IMR-90 (cell line): ENCODE data around the gene SLC2A2. TPM values are rescaled to one million over a fixed set of nuclear protein-coding genes. Genes with fewer than 3 reads are reported as not detected.

Experiments
- ATAC-seq: fragments of 200-7000 bp; cut with Tn5 transposase; 2 replicates; pipeline ENCODE4 v1.9.1; 2020; ENCODE audit warnings: low read depth, mild to moderate bottlenecking, moderate library complexity
- BruUV-seq: library from RNA; stranded (reverse); fragments of 400-500 nt; replicated peaks from 2 replicates; lab custom pipeline; 2021; lab: Mats Ljungman, UMichigan
- CTCF ChIA-PET: fragments of 300-600 bp; formaldehyde crosslinking; extraction: SDS; loops from one replicate; lab custom pipeline; 2021; ENCODE audit warnings: antibody characterized with exemption; lab: Yijun Ruan, JAX
- POLR2A ChIA-PET: fragments of 300-600 bp; sonication (Branson Sonifier 250); formaldehyde crosslinking; loops from one replicate; lab custom pipeline; 2022; ENCODE audit warnings: antibody characterized with exemption; ENCODE audit not compliant: unreplicated experiment; lab: Charles Lee
- DNase-seq: peaks from one replicate; pipeline ENCODE4 v3.0.0; 2013
- H2AFZ ChIP-seq: replicated peaks from 2 replicates; pipeline ENCODE3; 2013; ENCODE audit warnings: low read length, mild to moderate bottlenecking; ENCODE audit not compliant: poor library complexity
- H2AK5ac ChIP-seq: 2 replicates; pipeline ENCODE4 v1.6.1; 2013; ENCODE audit warnings: low read depth, low read length, inconsistent platforms
- H2AK9ac ChIP-seq: replicated peaks from 2 replicates; pipeline ENCODE3; 2013; ENCODE audit warnings: mild to moderate bottlenecking, low read depth, low read length, moderate library complexity; ENCODE audit not compliant: poor library complexity
- H2BK120ac ChIP-seq: 2 replicates; pipeline ENCODE4 v1.6.1; 2013; ENCODE audit warnings: low read depth, low read length, inconsistent platforms
- H2BK15ac ChIP-seq: 3 replicates; pipeline ENCODE4 v1.6.1; 2013; ENCODE audit warnings: low read depth, low read length, inconsistent platforms
- H2BK20ac ChIP-seq: 2 replicates; pipeline ENCODE4 v1.6.1; 2013; ENCODE audit warnings: low read depth, mild to moderate bottlenecking, inconsistent platforms, low read length, moderate library complexity
- H2BK5ac ChIP-seq: 2 replicates; pipeline ENCODE4 v1.6.1; 2013; ENCODE audit warnings: mild to moderate bottlenecking, low read depth, low read length, inconsistent platforms; ENCODE audit not compliant: poor library complexity, severe bottlenecking
- H3K14ac ChIP-seq: replicated peaks from 2 replicates; pipeline ENCODE4 v1.6.1; 2013; ENCODE audit warnings: low read depth, low read length, inconsistent platforms
- H3K18ac ChIP-seq: 2 replicates; pipeline ENCODE4 v1.6.1; 2013; ENCODE audit warnings: low read depth, low read length, control low read depth
- H3K23ac ChIP-seq: 2 replicates; pipeline ENCODE4 v1.6.1; 2013; ENCODE audit warnings: low read depth, low read length, inconsistent platforms
- H3K27ac ChIP-seq: 2 replicates; pipeline ENCODE4 v1.5.1; 2013; ENCODE audit warnings: mild to moderate bottlenecking, control low read depth, low read length; ENCODE audit not compliant: insufficient read depth
- H3K27me3 ChIP-seq: 2 replicates; pipeline ENCODE4 v1.6.1; 2013; ENCODE audit warnings: low read length; ENCODE audit not compliant: control insufficient read depth, insufficient read depth
- H3K36me3 ChIP-seq: 2 replicates; pipeline ENCODE4 v1.6.1; 2013; ENCODE audit warnings: low read length, mixed read lengths; ENCODE audit not compliant: control insufficient read depth, insufficient read depth
- H3K4ac ChIP-seq: 2 replicates; pipeline ENCODE4 v1.6.1; 2013; ENCODE audit warnings: low read depth, low read length, inconsistent platforms
- H3K4me1 ChIP-seq: 2 replicates; pipeline ENCODE4 v1.6.1; 2013; ENCODE audit warnings: low read length, mixed read lengths; ENCODE audit not compliant: control insufficient read depth, insufficient read depth
- H3K4me2 ChIP-seq: 2 replicates; pipeline ENCODE4 v1.6.1; 2013; ENCODE audit warnings: low read depth, mild to moderate bottlenecking, control low read depth, low read length, moderate library complexity
- H3K4me3 ChIP-seq: 2 replicates; pipeline ENCODE4 v1.5.1; 2013; ENCODE audit warnings: low read depth, mild to moderate bottlenecking, control low read depth, low read length, moderate library complexity; ENCODE audit not compliant: insufficient read depth
- H3K56ac ChIP-seq: 2 replicates; pipeline ENCODE4 v1.6.1; 2013; ENCODE audit warnings: low read length, inconsistent platforms; ENCODE audit not compliant: insufficient read depth; ENCODE audit errors: extremely low read depth
- H3K79me1 ChIP-seq, 2 experiments: 2 replicates each; pipeline ENCODE4 v1.6.1; 2013; ENCODE audit warnings: low read length in 2 of 2, inconsistent platforms in 1 of 2, low read depth in 1 of 2
- H3K9ac ChIP-seq: 2 replicates; pipeline ENCODE4 v1.6.1; 2013; ENCODE audit warnings: low read depth, low read length, control low read depth
- H3K9me1 ChIP-seq: 2 replicates; pipeline ENCODE4 v1.6.1; 2013; ENCODE audit warnings: low read length, inconsistent platforms; ENCODE audit not compliant: insufficient read depth
- H3K9me3 ChIP-seq: 2 replicates; pipeline ENCODE4 v1.6.1; 2013; ENCODE audit warnings: low read length; ENCODE audit not compliant: control insufficient read depth, insufficient read depth
- H4K20me1 ChIP-seq: 2 replicates; pipeline ENCODE4 v1.6.1; 2013; ENCODE audit warnings: low read length, inconsistent platforms; ENCODE audit not compliant: insufficient read depth
- H4K5ac ChIP-seq: 2 replicates; pipeline ENCODE4 v1.6.1; 2013; ENCODE audit warnings: mild to moderate bottlenecking, low read depth, low read length, control low read depth
- H4K8ac ChIP-seq, 2 experiments: 2 replicates each; pipeline ENCODE4 v1.6.1; 2013; ENCODE audit warnings: low read depth in 2 of 2, low read length in 2 of 2, control low read depth in 1 of 2, inconsistent platforms in 1 of 2
- H4K91ac ChIP-seq: 2 replicates; pipeline ENCODE4 v1.6.1; 2013; ENCODE audit warnings: low read depth, low read length, inconsistent platforms; ENCODE audit not compliant: insufficient read depth
- BHLHE40 ChIP-seq: fragments of 150-350 bp; IDR thresholded peaks from 2 replicates; pipeline ENCODE4 v1.6.1; 2016; ENCODE audit warnings: mild to moderate bottlenecking, low read depth, low read length
- CEBPB ChIP-seq: IDR thresholded peaks from 2 replicates; pipeline ENCODE4 v1.6.1; 2012; ENCODE audit warnings: low read depth, low read length, improper control_type of control experiment
- CTCF ChIP-seq: conservative IDR thresholded peaks from 2 replicates; pipeline ENCODE4 v1.5.1; 2012; ENCODE audit warnings: mild to moderate bottlenecking, low read depth, low read length, improper control_type of control experiment
- ELK1 ChIP-seq: fragments of 150-350 bp; IDR thresholded peaks from 2 replicates; pipeline ENCODE4 v1.6.1; 2016; ENCODE audit warnings: low read depth, mild to moderate bottlenecking, low read length, moderate library complexity, borderline replicate concordance
- FOS ChIP-seq: fragments of 150-350 bp; IDR thresholded peaks from 2 replicates; pipeline ENCODE4 v1.6.1; 2016; ENCODE audit warnings: low read depth, low read length
- POLR2A ChIP-seq: IDR thresholded peaks from 2 replicates; pipeline ENCODE4 v1.6.1; 2012; ENCODE audit warnings: mild to moderate bottlenecking, low read depth, low read length
- RAD21 ChIP-seq: IDR thresholded peaks from 2 replicates; pipeline ENCODE4 v1.6.1; 2012; ENCODE audit warnings: low read length, improper control_type of control experiment
- SMC3 ChIP-seq: fragments of 150-350 bp; IDR thresholded peaks from 2 replicates; pipeline ENCODE4 v1.6.1; 2016; ENCODE audit warnings: low read depth, mild to moderate bottlenecking, antibody characterized with exemption, low read length, moderate library complexity
- USF2 ChIP-seq: fragments of 150-350 bp; IDR thresholded peaks from 2 replicates; pipeline ENCODE4 v1.6.1; 2017; ENCODE audit warnings: mild to moderate bottlenecking, antibody characterized with exemption, low read length, low read depth
- WGBS, 2 experiments: methylation state at CpG; one replicate each; pipeline versions ENCODE4 v1.1.5 to v1.1.7; 2013; ENCODE audit warnings: missing lambda C conversion rate in 2 of 2; ENCODE audit not compliant: insufficient read length in 1 of 2; ENCODE audit errors: extremely low coverage in 2 of 2; 5-methylcytosine and 5-hydroxymethylcytosine counted together
- dilution Hi-C: fragments of 300-500 bp; cut with HindIII; formaldehyde crosslinking; loops from one replicate; pipeline ENCODE4 v1.14.3; 2018; ENCODE audit warnings: low sequenced_read_pairs; ENCODE audit not compliant: unreplicated experiment
- in situ Hi-C: fragments of 300-500 bp; cut with MboI; formaldehyde crosslinking; loops from 3 replicates; pipeline ENCODE4 v1.14.3; 2019; ENCODE audit warnings: low sequenced_read_pairs, inconsistent platforms, mixed read lengths
- intact Hi-C: fragments of 100-400 bp; cut with micrococcal nuclease; formaldehyde crosslinking; loops from 2 replicates; pipeline ENCODE4 v1.10.0; 2022
- polyA plus RNA-seq, 3 experiments: library from polyadenylated mRNA; depleted of rRNA; stranded (reverse); fragments of >200 nt; gene quantifications; 2 replicates each; pipeline ENCODE4 v1.2.3, GENCODE V29; 2012; ENCODE audit warnings: low replicate concordance in 1 of 3
- total RNA-seq: library from RNA; depleted of rRNA; stranded (reverse); fragments of >200 nt; gene quantifications from 2 replicates; pipeline ENCODE4 v1.2.3, GENCODE V29; 2012

SLC2A2 gene
- total and polyA plus RNA-seq, 2 of the 4 experiments (the other 2 are of a cell fraction), result not detected

GRCh38 chr3:171049861-171050444 is 23.4 kb upstream of the SLC2A2 start:
- no peak overlapping the region for H2BK15ac ChIP-seq
- no peak overlapping the region for H3K18ac ChIP-seq
- H4K20me1 ChIP-seq, result no peaks in the 10 kb centered on the region
- no peak overlapping the region for H3K4me3 ChIP-seq
- no peak overlapping the region for H3K9ac ChIP-seq
- no peak overlapping the region for H3K27ac ChIP-seq
- H3K14ac ChIP-seq, result no peak overlapping the region
- WGBS, 2 experiments, result 13% methylated on average over 1 of the region's 6 CpGs; no CpG with 5 or more reads in 1 of the 2 experiments
- no peak overlapping the region for H3K56ac ChIP-seq
- no peaks in the 10 kb centered on the region for H3K36me3 ChIP-seq
- dilution Hi-C loops, result no loop called here
- no peak overlapping the region for H2AFZ ChIP-seq
- H4K91ac ChIP-seq, result no peak overlapping the region
- no peaks in the 10 kb centered on the region for H3K79me1 ChIP-seq
- POLR2A ChIA-PET, result no interaction called here
- no peaks in the 10 kb centered on the region for H3K27me3 ChIP-seq
- peak overlapping the region; percentile 20; the same call in 1 of the 2 replicates for H2BK20ac ChIP-seq
- no TSS peak for BruUV-seq
- intact Hi-C loops, result loop anchor here (1.0 to 5.0 kb wide), 5 partner anchors 87 to 516 kb away; partner anchors contain the start of gene TNIK
- H2BK5ac ChIP-seq, result no peak overlapping the region
- DNase-seq (peak; percentile 61), ATAC-seq (peak; percentile 91)
- H2AK9ac ChIP-seq, result no peak overlapping the region
- H3K4me2 ChIP-seq, result no peak overlapping the region
- no peaks in the 10 kb centered on the region for H3K9me3 ChIP-seq
- no peak overlapping the region for H4K5ac ChIP-seq
- no peak overlapping the region for H3K23ac ChIP-seq
- no peaks in the 10 kb centered on the region for H3K9me1 ChIP-seq
- no peak overlapping the region for H3K4ac ChIP-seq
- no peak overlapping the region for H2AK5ac ChIP-seq
- TF ChIP-seq CTCF (peak; percentile 76), FOS (no peak), SMC3 (peak; percentile 82), ELK1 (no peak), CEBPB (peak; percentile 40; the same call in 1 of the 2 replicates), USF2 (no peak; the same call in 1 of the 2 replicates), RAD21 (peak; percentile 84), POLR2A (no peak), BHLHE40 (no peak)
- in situ Hi-C loops, result loop anchor here (5.0 to 10.0 kb wide), 2 partner anchors 88 to 515 kb away; no protein-coding TSS in a partner anchor
- H4K8ac ChIP-seq, result peak overlapping the region in 1 of 2 experiments; percentile 33; a peak in 1 of 4 replicates
- CTCF ChIA-PET, result interaction anchor here (0.5 to 2.1 kb wide), 8 partner anchors 12 to 524 kb away, joined by 3 to 8 read pairs (median 3); no protein-coding TSS in a partner anchor
- H3K4me1 ChIP-seq, result peaks cover 4% of the 10 kb centered on the region; the same call in 1 of the 2 replicates
- H2BK120ac ChIP-seq, result peak overlapping the region; percentile 28; the same call in 1 of the 2 replicates
